G401 (cell line): ENCODE measurements around the gene MAGI1. TPM values are rescaled to one million over a fixed set of nuclear protein-coding genes. Genes with fewer than 3 reads are reported as not detected.
A peak's percentile ranks its signal among the peaks of the same experiment; 100 is the strongest.
"Not testable (repeated sequence)": the region's sequence is repeated elsewhere in the genome, so short reads cannot be mapped to it uniquely, and the experiment has no call there.

Experiments used
- DNase-seq: peaks from one replicate; pipeline ENCODE4 v3.0.0-alpha.2; 2015; ENCODE audit warnings: low spot score
- in situ Hi-C: cut with HindIII; loops from 2 replicates; pipeline ENCODE4 v1.10.0; 2016; ENCODE audit warnings: low sequenced_read_pairs, mixed read lengths
- total RNA-seq: library from RNA; depleted of rRNA; stranded (reverse); fragments of >200 nt; shearing (Covaris generic); gene quantifications from 2 replicates; pipeline ENCODE4 v1.2.3, GENCODE V29; 2014

Gene MAGI1
- total RNA-seq, 1 experiment from 2014 or later, result 7.7 TPM

DNA sequence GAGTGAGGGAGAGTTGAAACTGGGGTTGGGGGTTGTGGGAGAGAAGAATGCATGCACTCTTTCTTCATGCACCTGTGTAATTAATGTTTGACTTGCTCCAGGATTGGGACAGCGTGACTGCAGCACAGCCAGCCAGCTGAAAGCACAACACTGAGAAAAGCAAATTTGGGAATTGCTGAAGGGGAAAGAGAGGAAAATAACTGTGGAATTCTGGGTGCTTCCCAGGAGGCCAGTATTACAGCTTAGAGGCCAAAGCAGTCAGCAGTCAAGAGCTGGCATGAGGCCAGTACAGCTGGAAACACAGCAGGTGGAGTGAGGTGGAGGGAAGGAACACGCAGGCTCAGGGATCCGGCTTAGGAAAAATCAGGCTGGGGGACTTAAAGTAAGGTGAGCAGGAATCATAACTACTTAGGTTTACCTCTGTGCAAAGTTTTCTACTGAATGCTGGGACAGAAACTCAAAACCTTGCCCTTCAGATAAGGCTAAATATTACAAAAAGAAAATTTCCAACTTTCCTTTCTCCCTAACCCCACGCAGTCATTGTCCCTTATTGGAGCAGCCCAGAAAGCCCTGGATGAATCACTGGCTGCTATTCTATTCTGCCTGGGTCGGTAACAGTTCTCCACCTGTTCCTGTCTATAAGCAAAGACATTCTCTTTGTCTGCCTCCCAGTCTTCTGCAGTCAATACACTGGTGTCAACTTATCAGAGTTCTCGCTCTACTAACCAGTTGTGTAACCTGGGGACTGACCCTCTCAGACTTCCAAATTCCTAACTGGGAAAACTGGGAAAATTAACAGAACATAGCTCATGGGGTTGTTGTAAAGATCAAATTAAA is 167.2 kb downstream of the MAGI1 start:
- in situ Hi-C loops, result no loop called here
- DNase-seq, result peak; percentile 46

- DNase-seq, result no peak
- in situ Hi-C loops, result no loop called here
These were observed 168.9 kb downstream of the MAGI1 start for GRCh38 chr3:65869798-65870197.

- peak; percentile 90 for DNase-seq
- in situ Hi-C loops, result no loop called here
These were observed 171.1 kb downstream of the MAGI1 start for GRCh38 chr3:65867463-65868210.

DNA sequence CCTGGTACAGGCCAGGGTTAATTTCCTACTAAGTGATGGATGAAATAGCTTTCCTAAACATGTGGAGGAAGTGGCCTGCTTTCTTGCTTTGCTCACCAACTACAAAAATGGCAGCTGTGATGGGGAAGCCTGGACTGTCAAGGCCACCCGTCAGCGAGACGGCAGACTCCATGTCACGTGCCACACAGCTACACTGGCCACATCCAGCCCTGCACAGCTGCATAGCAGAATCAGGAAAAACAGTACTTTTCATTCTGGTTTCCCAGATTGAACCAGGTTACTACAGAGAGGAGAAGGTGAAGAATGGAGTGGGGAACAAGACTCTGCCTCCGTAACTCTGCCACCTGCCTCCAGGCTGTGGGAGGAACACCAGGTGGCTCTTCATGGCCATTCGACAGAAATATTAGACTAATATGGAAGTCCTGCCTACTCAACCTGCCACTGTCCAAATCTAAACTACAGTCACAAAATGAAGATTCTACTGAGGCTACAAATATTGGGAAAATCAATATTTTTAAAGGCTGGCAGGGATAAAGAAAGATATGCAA is 174.3 kb downstream of the MAGI1 start:
- no peak for DNase-seq
- in situ Hi-C loops, result no loop called here

DNA sequence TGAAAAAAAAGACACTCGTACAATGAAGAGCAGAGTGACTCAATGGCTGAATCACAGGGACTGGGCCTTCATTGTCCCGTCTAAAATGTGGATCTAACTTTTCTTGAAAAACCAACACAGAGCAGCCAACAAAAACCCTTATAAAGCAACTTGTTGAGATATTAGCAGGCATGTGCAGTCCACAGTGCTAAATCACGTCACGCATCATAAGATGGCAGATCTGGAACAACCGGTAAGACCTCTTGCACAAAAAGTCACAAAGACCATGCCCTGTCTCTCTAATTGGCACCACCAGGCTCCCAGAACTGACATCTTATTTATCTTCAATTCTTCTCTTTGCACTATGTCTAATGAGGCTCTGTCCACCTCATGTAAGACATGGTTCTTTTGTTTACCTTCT is 177.0 kb downstream of the MAGI1 start:
- DNase-seq, result no peak
- in situ Hi-C loops, result no loop called here

- DNase-seq, in situ Hi-C loops: not testable (repeated sequence)
These were observed 179.1 kb downstream of the MAGI1 start for GRCh38 chr3:65859612-65860011.

DNA sequence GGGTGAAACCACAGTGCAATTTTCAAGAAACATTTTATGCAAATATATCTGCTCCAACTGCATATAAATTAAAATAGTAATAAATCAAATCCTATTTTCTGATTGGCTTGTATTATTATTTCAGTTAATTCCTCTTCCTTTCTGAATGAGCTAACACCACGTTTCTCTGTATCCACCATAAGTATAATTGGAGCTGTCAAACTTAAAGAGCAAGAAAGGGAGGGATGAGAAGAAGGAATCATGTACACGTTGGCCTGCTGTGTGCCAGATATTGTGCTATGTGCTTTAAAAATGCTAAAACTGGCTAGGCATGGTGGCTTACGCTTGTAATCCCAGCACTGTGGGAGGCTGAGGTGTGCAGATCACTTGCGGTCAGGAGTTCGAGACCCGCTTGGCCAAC is 180.0 kb downstream of the MAGI1 start:
- in situ Hi-C loops, result no loop called here
- DNase-seq, result no peak

GRCh38 chr3:65857327-65857726 is 181.4 kb downstream of the MAGI1 start:
- DNase-seq, result no peak
- in situ Hi-C loops, result no loop called here

DNA sequence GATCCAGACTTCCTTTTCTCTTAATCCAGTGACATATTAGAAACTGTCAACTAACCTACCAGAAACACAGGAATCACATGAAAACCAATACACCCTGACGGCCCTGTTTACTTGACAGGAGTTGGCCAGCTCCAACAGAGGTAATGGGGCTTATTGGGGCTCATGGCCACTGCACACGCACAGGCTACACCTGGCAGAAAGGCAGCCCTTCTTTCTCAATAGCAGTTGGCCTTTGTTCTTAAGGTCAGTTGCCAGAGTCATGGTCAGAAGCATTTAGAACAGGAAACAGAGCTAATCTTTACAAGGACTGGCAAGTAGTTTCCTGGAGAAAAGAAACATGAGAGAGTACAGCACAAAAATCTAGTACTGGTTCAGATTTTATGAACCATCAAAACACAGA is 181.8 kb downstream of the MAGI1 start:
- in situ Hi-C loops, result no loop called here
- no peak for DNase-seq

GRCh38 chr3:65855370-65856100 is 183.2 kb downstream of the MAGI1 start:
- in situ Hi-C loops, result no loop called here

GRCh38 chr3:65854606-65855304 is 184.0 kb downstream of the MAGI1 start:
- in situ Hi-C loops, result no loop called here
- DNase-seq, result peak; percentile 67

More at GRCh38 chr3:65855370-65856100, 183.2 kb downstream of the MAGI1 start:
- no peak for DNase-seq

- no peak for DNase-seq
- in situ Hi-C loops, result no loop called here
These were observed 186.9 kb downstream of the MAGI1 start for GRCh38 chr3:65851827-65852226.

DNA sequence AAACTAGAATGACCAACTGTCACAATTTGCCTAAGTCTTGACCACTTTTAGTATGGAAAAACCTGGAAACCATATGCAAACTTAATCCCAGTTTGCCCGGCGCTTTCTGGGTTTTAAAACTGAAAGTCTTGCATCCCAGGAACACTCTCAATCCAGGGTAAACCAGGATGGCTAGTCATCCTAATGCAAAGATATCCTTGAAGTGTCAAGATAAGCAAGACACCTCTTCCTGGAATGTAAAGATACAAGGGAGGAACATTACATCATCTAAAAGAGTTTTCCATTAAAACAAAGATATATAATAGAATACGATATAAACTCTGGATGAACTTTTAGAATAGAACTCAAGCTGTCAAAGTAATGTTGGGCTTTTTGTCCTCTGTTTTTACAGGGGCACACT is 188.5 kb downstream of the MAGI1 start:
- DNase-seq, result no peak
- in situ Hi-C loops, result no loop called here

GRCh38 chr3:65848024-65848423 is 190.7 kb downstream of the MAGI1 start:
- no peak for DNase-seq
- in situ Hi-C loops, result no loop called here

DNA sequence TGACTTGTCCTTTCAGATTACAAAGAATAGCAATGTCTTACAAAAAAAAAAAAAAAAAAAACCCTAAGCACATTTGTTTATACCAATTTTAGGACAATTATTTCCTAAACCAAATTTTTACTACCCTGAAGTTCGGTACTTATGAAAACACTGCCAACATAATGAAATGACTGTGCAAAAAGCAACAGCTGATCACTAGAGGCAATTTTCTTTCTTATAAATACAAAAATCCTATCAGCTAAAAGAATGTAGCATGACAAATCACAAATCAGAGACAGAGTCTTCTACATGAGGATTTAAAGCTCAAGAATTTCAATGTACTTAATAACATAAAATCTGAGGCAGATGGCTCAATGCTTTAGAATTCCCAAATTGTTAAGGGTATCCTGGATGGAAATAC is 191.8 kb downstream of the MAGI1 start:
- in situ Hi-C loops, result no loop called here
- no peak for DNase-seq

GRCh38 chr3:65844370-65844769 is 194.3 kb downstream of the MAGI1 start:
- in situ Hi-C loops, result no loop called here
- no peak for DNase-seq

- in situ Hi-C loops, result no loop called here
- no peak for DNase-seq
These were observed 195.0 kb downstream of the MAGI1 start for GRCh38 chr3:65843732-65844131.

- in situ Hi-C loops, result no loop called here
- no peak for DNase-seq
These were observed 201.1 kb downstream of the MAGI1 start for GRCh38 chr3:65837604-65838003.

DNA sequence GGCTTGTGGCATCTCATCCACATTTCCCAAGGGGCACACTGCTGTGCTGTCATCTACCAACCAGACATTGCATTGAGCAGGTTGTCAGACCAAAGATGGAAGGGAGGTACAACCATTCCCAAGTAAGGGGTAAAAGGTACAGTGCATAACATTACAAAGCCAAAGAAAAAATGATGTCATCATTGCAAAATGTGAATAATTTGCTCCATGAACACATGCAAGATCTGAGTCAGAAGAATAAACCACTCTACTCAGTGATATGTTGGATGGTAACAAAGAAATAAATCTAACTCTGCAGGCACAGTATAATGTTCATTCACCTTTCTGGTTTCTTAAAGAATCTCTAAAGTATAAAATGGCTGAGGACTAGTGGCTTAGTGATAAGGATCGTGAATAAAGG is 202.7 kb downstream of the MAGI1 start:
- DNase-seq, result no peak
- in situ Hi-C loops, result no loop called here
